Measurements from ENCODE around the gene STN1. TPM values are rescaled to one million over a fixed set of nuclear protein-coding genes. Genes with fewer than 3 reads are reported as not detected.

STN1 gene
- total and polyA plus RNA-seq, 9 of the 15 experiments (the other 6 are each of a cell fraction or from before 2014, with no cell fraction given), result 9.1 to 19.6 (median 13.8) TPM

- no peak for TF ChIP-seq MNT (conservative IDR thresholded peaks at IDR 0.05)
- 0 out of 2 replicates have a peak, but pooled peaks have one; percentile 57 for TF ChIP-seq ZBTB43 (CRISPR knock-in tag; IDR thresholded peaks at IDR 0.05)
- 0 out of 2 replicates have a peak, but pooled peaks have one; percentile 22 for TF ChIP-seq HDAC8 (tag; IDR thresholded peaks at IDR 0.05)
- TF ChIP-seq HDAC3 (IDR thresholded peaks at IDR 0.05; ENCODE audit: borderline replicate concordance, partially characterized antibody), result no peak
- no peak for TF ChIP-seq FOXA3 (CRISPR knock-in tag; conservative IDR thresholded peaks at IDR 0.05 in 1 of 2, IDR thresholded peaks at IDR 0.05 in 1 of 2)
- no peak for TF ChIP-seq BRCA1 (IDR thresholded peaks at IDR 0.05)
- TF ChIP-seq BRCA1 (CRISPR knock-in tag; IDR thresholded peaks at IDR 0.05), result no peak
- TF ChIP-seq THRA (IDR thresholded peaks at IDR 0.05), result no peak
- TF ChIP-seq ZNF584 (CRISPR knock-in tag; IDR thresholded peaks at IDR 0.05; ENCODE audit: low read depth), result peak; percentile 73; the same call in 1 of the 2 replicates
- TF ChIP-seq TSC22D4 (tag; IDR thresholded peaks at IDR 0.05), result no peak
- TF ChIP-seq ZFP36 (IDR thresholded peaks at IDR 0.05; ENCODE audit: low read depth, low read length, partially characterized antibody), result no peak
- no peak for TF ChIP-seq KAT8 (IDR thresholded peaks at IDR 0.05; ENCODE audit: low read depth)
- TF ChIP-seq SAFB (IDR thresholded peaks at IDR 0.05; ENCODE audit: borderline replicate concordance, low read depth, low read length), result peak; percentile 88
- no peak for TF ChIP-seq RBM15 (IDR thresholded peaks at IDR 0.05; ENCODE audit: insufficient read depth, low read length)
- no peak for TF ChIP-seq CEBPB (tag; IDR thresholded peaks at IDR 0.05)
- no peak for TF ChIP-seq SAP30 (IDR thresholded peaks at IDR 0.05; ENCODE audit: borderline replicate concordance, insufficient read depth, low read depth, low read length, poor library complexity, severe bottlenecking)
- TF ChIP-seq DLX4 (CRISPR knock-in tag; IDR thresholded peaks at IDR 0.05), result no peak
- TF ChIP-seq ZFP30 (CRISPR knock-in tag; IDR thresholded peaks at IDR 0.05; ENCODE audit: borderline replicate concordance), result no peak
- no peak for TF ChIP-seq SPI1 (IDR thresholded peaks at IDR 0.05; ENCODE audit: borderline replicate concordance, low read depth, low read length)
- no peak for TF ChIP-seq ARID1B (IDR thresholded peaks at IDR 0.05)
Measured at GRCh38 chr10:103966671-103967447, 48.9 kb upstream of the STN1 start, which contains the start of gene SLK (continued).

All from K562 (cell line).